Endothelial cell of umbilical vein (primary cell): ENCODE results near the gene RASAL2. TPM values are rescaled to one million over a fixed set of nuclear protein-coding genes. Genes with fewer than 3 reads are reported as not detected.

Experiments used
- BruUV-seq: library from RNA; stranded (reverse); fragments of 400-500 nt; replicated peaks from 2 replicates; lab custom pipeline; 2021; lab: Mats Ljungman, UMichigan
- CTCF ChIA-PET: fragments of 300-600, 350-600 bp; sonication (Branson Sonifier 250); formaldehyde crosslinking; loops from one replicate; lab custom pipeline; 2021; ENCODE audit warnings: antibody characterized with exemption, inconsistent platforms; lab: Charles Lee
- POLR2A ChIA-PET: fragments of 300-600, 350-600 bp; sonication (Branson Sonifier 250); formaldehyde crosslinking; loops from one replicate; lab custom pipeline; 2021; ENCODE audit warnings: antibody characterized with exemption, inconsistent platforms; lab: Charles Lee
- DNase-seq: peaks from one replicate; pipeline ENCODE4 v3.0.0-alpha.2; 2011; ENCODE audit warnings: low read depth, low spot score
- FAIRE-seq: peaks from 2 replicates; lab custom pipeline; 2011; peaks lifted over from hg19 to GRCh38; lab: Jason Lieb, UNC
- H2AFZ ChIP-seq: 2 replicates; pipeline ENCODE4 v1.6.0; 2012; ENCODE audit warnings: low read depth, low read length, control low read depth, inconsistent platforms
- H3K27ac ChIP-seq: 2 replicates; pipeline ENCODE4 v1.5.1; 2011; ENCODE audit warnings: low read depth, mild to moderate bottlenecking, control low read depth, low read length, moderate library complexity; ENCODE audit not compliant: insufficient read depth
- H3K27me3 ChIP-seq, 2 experiments: 2 replicates each; pipeline versions ENCODE4 v1.6.0 to v1.6.1; 2011; ENCODE audit warnings: low read length in 2 of 2, mixed read lengths in 1 of 2; ENCODE audit not compliant: control insufficient read depth in 2 of 2, insufficient read depth in 2 of 2
- H3K36me3 ChIP-seq, 2 experiments: 2 replicates in 1 of 2; 3 replicates in 1 of 2; pipeline ENCODE4 v1.5.1; 2011; ENCODE audit warnings: low read length in 2 of 2, mild to moderate bottlenecking in 1 of 2, moderate library complexity in 1 of 2; ENCODE audit not compliant: control insufficient read depth in 2 of 2, insufficient read depth in 2 of 2; ENCODE audit errors: extremely low read depth in 1 of 2
- H3K4me1 ChIP-seq: 3 replicates; pipeline ENCODE4 v1.5.1; 2011; ENCODE audit warnings: mild to moderate bottlenecking, low read length; ENCODE audit not compliant: control insufficient read depth, insufficient read depth; ENCODE audit errors: extremely low read depth
- H3K4me2 ChIP-seq: 2 replicates; pipeline ENCODE4 v1.6.1; 2011; ENCODE audit warnings: low read length, control low read depth, mixed read lengths; ENCODE audit not compliant: insufficient read depth
- H3K4me3 ChIP-seq, 3 experiments: fragments of 200-600 bp in 1 of 3; sonication (generic), shearing (Covaris generic) in 1 of 3; replicated peaks in 1 of 3; 2 replicates each; pipeline ENCODE4 v1.5.1; 2011 to 2016; ENCODE audit warnings: control low read depth in 3 of 3, low read length in 3 of 3, mild to moderate bottlenecking in 2 of 3, inconsistent platforms in 1 of 3, low read depth in 1 of 3, moderate library complexity in 1 of 3; ENCODE audit not compliant: insufficient read depth in 1 of 3
- H3K79me2 ChIP-seq: 2 replicates; pipeline ENCODE4 v1.6.0; 2012; ENCODE audit warnings: low read length, inconsistent platforms; ENCODE audit not compliant: control insufficient read depth, insufficient read depth
- H3K9ac ChIP-seq: replicated peaks from 2 replicates; pipeline ENCODE3; 2011; ENCODE audit warnings: low read length, control low read depth; ENCODE audit not compliant: insufficient read depth; ENCODE audit errors: extremely low read depth
- H3K9me1 ChIP-seq: replicated peaks from 3 replicates; pipeline ENCODE4 v1.6.0; 2011; ENCODE audit warnings: mild to moderate bottlenecking, low read length; ENCODE audit not compliant: control insufficient read depth, insufficient read depth; ENCODE audit errors: extremely low read depth
- H3K9me3 ChIP-seq: replicated peaks from 2 replicates; pipeline ENCODE4 v1.5.1; 2012; ENCODE audit warnings: low read length, inconsistent platforms; ENCODE audit not compliant: control insufficient read depth, insufficient read depth
- H4K20me1 ChIP-seq: replicated peaks from 2 replicates; pipeline ENCODE3; 2011; ENCODE audit warnings: mild to moderate bottlenecking, low read length; ENCODE audit not compliant: control insufficient read depth, insufficient read depth; ENCODE audit errors: extremely low read depth
- CTCF ChIP-seq, 2 donors: IDR thresholded peaks; 1 replicate in 1 of 2; 2 replicates in 1 of 2; pipeline ENCODE4 v1.5.1; 2011; ENCODE audit warnings: low read length in 2 of 2, mild to moderate bottlenecking in 2 of 2, moderate library complexity in 2 of 2, control low read depth in 1 of 2, inconsistent platforms in 1 of 2, low read depth in 1 of 2; ENCODE audit not compliant: insufficient read depth in 1 of 2; ENCODE audit errors: extremely low read depth in 1 of 2
- JUN ChIP-seq: IDR thresholded peaks from 2 replicates; pipeline ENCODE4 v1.6.1; 2011; ENCODE audit warnings: borderline replicate concordance, low read depth; ENCODE audit not compliant: insufficient read length, insufficient read depth
- POLR2A ChIP-seq: IDR thresholded peaks from 2 replicates; pipeline ENCODE4 v1.6.1; 2012; ENCODE audit warnings: low read depth, mild to moderate bottlenecking, control low read depth, low read length
- POLR2AphosphoS5 ChIP-seq: IDR thresholded peaks from 2 replicates; pipeline ENCODE4 v1.6.1; 2012; ENCODE audit warnings: low read depth, mild to moderate bottlenecking, control low read depth, low read length, moderate library complexity; ENCODE audit not compliant: insufficient read depth
- dilution Hi-C: fragments of 300-500 bp; cut with MboI; formaldehyde crosslinking; loops from one replicate; pipeline ENCODE4 v1.15.0; 2019; ENCODE audit warnings: low sequenced_read_pairs; ENCODE audit not compliant: extremely low pct_ligation_motif_present
- intact Hi-C: fragments of 100-400 bp; cut with micrococcal nuclease; formaldehyde crosslinking; loops from one replicate; pipeline ENCODE4 v1.10.0; 2022
- polyA plus RNA-seq, 4 experiments: library from polyadenylated mRNA; depleted of rRNA in 3 of 4; stranded (reverse) in 3 of 4; unstranded in 1 of 4; fragments of >200 nt; gene quantifications; 2 replicates each; pipeline versions ENCODE4 v1.2.1 to v1.2.3, GENCODE V29; 2011 to 2012; ENCODE audit warnings: missing spikeins in 1 of 4
- total RNA-seq: library from RNA; stranded (reverse); gene quantifications from 2 replicates; pipeline ENCODE4 v1.2.3, GENCODE V29; 2021
- TF ChIP-seq, protein P1 (sequence below): IDR thresholded peaks from 2 replicates; pipeline ENCODE4 v1.6.1; 2011; ENCODE audit not compliant: insufficient read depth, insufficient read length

RASAL2 gene
- total and polyA plus RNA-seq, 2 donors (not counting 3 experiments of a cell fraction or from before 2014, with no cell fraction given): 12.5 to 15.5 TPM

DNA sequence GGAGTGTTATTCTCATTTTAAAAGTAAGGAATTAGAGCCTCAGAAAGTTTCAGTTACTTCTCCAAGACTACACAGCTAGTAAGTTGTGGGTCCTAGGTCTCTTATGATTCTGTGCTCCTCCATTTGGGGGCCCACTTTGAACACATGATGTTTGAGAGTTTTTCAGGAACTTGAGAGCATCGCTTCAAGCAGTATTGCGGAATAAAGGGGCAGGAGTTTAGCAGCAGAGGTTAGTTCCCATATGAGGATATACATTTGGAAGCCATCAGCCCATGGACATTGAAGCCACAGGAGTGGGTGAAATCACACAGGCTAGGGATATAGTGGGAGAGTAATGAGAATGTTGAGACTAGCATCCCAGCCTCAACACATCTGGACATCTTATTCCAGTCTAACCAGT is 143.2 kb downstream of the RASAL2 start:
- CTCF ChIA-PET: interaction anchor here (1.0 to 2.8 kb wide), 2 partner anchors 96 to 205 kb away, joined by 3 to 14 read pairs; no protein-coding TSS in a partner anchor
- no peaks in the 10 kb centered on the region for H3K36me3 ChIP-seq
- H3K79me2 ChIP-seq: peaks cover 7% of the 10 kb centered on the region
- H3K4me3 ChIP-seq: no peak overlapping the region
- no peaks in the 10 kb centered on the region for H3K27me3 ChIP-seq
- H3K9me3 ChIP-seq: no peaks in the 10 kb centered on the region
- no peak overlapping the region for H3K9ac ChIP-seq
- POLR2A ChIA-PET: no interaction called here
- H3K27ac ChIP-seq: no peak overlapping the region
- FAIRE-seq (no peak), DNase-seq (no peak)
- TF ChIP-seq POLR2AphosphoS5 (no peak), POLR2A (no peak), CTCF (IDR thresholded peaks at IDR 0.05; ENCODE audit: extremely low read depth in 1 of 2, insufficient read depth in 1 of 2, low read depth in 1 of 2, low read length in 2 of 2) (no peak), JUN (no peak)
- TF ChIP-seq, protein P1, sequence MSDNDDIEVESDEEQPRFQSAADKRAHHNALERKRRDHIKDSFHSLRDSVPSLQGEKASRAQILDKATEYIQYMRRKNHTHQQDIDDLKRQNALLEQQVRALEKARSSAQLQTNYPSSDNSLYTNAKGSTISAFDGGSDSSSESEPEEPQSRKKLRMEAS: no peak
- intact Hi-C loops: no loop called here
- BruUV-seq: no TSS peak
- no peak overlapping the region for H2AFZ ChIP-seq
- H3K4me1 ChIP-seq: peaks cover 36% of the 10 kb centered on the region
- no peak overlapping the region for H3K4me2 ChIP-seq
- no peaks in the 10 kb centered on the region for H4K20me1 ChIP-seq
- H3K9me1 ChIP-seq: no peaks in the 10 kb centered on the region
- dilution Hi-C loops: no loop called here
